ENCODE measurements around the gene POT1. TPM values are rescaled to one million over a fixed set of nuclear protein-coding genes. Genes with fewer than 3 reads are reported as not detected.

POT1 gene
- total RNA-seq, 1 experiment from 2014 or later = 20.9 TPM

- ChIA-PET POLR2A (no interaction called here), CTCF (no interaction called here)
- intact Hi-C loops (cut with micrococcal nuclease; ENCODE audit: unreplicated experiment) = no loop called here
- in situ Hi-C loops (cut with HindIII; ENCODE audit: low pct_unique_long_range_greater_than_20kb, low sequenced_read_pairs) = no loop called here
- ATAC-seq (no peak), DNase-seq (ENCODE audit: low read depth, low spot score) (no peak)
- no TSS peak for BruUV-seq (replicated peaks)
- TF ChIP-seq SIN3A (IDR thresholded peaks at IDR 0.05; ENCODE audit: borderline replicate concordance, insufficient read depth, low read depth, low read length) (no peak), CTCF (IDR thresholded peaks at IDR 0.05) (no peak), REST (IDR thresholded peaks at IDR 0.05; ENCODE audit: insufficient read depth in 1 of 2, low read depth in 2 of 2, low read length in 1 of 2) (no peak), POLR2AphosphoS5 (IDR thresholded peaks at IDR 0.05; ENCODE audit: low read depth, low read length) (no peak), TCF7L2 (IDR thresholded peaks at IDR 0.05; ENCODE audit: low read depth, low read length) (no peak)
- Histone ChIP-seq H3K27me3 (ENCODE audit: control insufficient read depth, insufficient read depth, low read length) (no peaks in the 10 kb centered on the region), H3K36me3 (ENCODE audit: control insufficient read depth, insufficient read depth, low read length) (no peaks in the 10 kb centered on the region), H3K4me3 (ENCODE audit: low read depth in 2 of 2, low read length in 2 of 2) (no peak overlapping the region), H3K4me1 (ENCODE audit: control insufficient read depth, insufficient read depth, low read length) (no peaks in the 10 kb centered on the region), H3K27ac (ENCODE audit: low read length) (no peak overlapping the region), H3K9me3 (ENCODE audit: control insufficient read depth, insufficient read depth, low read depth, low read length) (no peaks in the 10 kb centered on the region)
Observed at GRCh38 chr7:124943472-124943871, 13.8 kb upstream of the POT1 start.

GRCh38 chr7:124942399-124942798 is 12.8 kb upstream of the POT1 start:
- no peak overlapping the region for H3K4me3 ChIP-seq (ENCODE audit: low read depth in 2 of 2, low read length in 2 of 2)
- DNase-seq (ENCODE audit: low read depth, low spot score) (no peak), ATAC-seq (no peak)
- no peak overlapping the region for H3K27ac ChIP-seq (ENCODE audit: low read length)
- TF ChIP-seq POLR2AphosphoS5 (IDR thresholded peaks at IDR 0.05; ENCODE audit: low read depth, low read length) (no peak), SIN3A (IDR thresholded peaks at IDR 0.05; ENCODE audit: borderline replicate concordance, insufficient read depth, low read depth, low read length) (no peak), CTCF (IDR thresholded peaks at IDR 0.05) (no peak), TCF7L2 (IDR thresholded peaks at IDR 0.05; ENCODE audit: low read depth, low read length) (no peak), REST (IDR thresholded peaks at IDR 0.05; ENCODE audit: insufficient read depth in 1 of 2, low read depth in 2 of 2, low read length in 1 of 2) (no peak)
- H3K36me3 ChIP-seq (ENCODE audit: control insufficient read depth, insufficient read depth, low read length) = no peaks in the 10 kb centered on the region
- intact Hi-C loops (cut with micrococcal nuclease; ENCODE audit: unreplicated experiment) (no loop called here), in situ Hi-C loops (cut with HindIII; ENCODE audit: low pct_unique_long_range_greater_than_20kb, low sequenced_read_pairs) (no loop called here)
- BruUV-seq (replicated peaks) = no TSS peak
- no peaks in the 10 kb centered on the region for H3K27me3 ChIP-seq (ENCODE audit: control insufficient read depth, insufficient read depth, low read length)
- ChIA-PET POLR2A (no interaction called here), CTCF (no interaction called here)
- no peaks in the 10 kb centered on the region for H3K4me1 ChIP-seq (ENCODE audit: control insufficient read depth, insufficient read depth, low read length)
- no peaks in the 10 kb centered on the region for H3K9me3 ChIP-seq (ENCODE audit: control insufficient read depth, insufficient read depth, low read depth, low read length)

Measured in Panc1 (cell line).